Panc1 (cell line): ENCODE data around the gene SYNE1. TPM values are rescaled to one million over a fixed set of nuclear protein-coding genes. Genes with fewer than 3 reads are reported as not detected.

ENCODE experiments used
- ATAC-seq: fragments of 200-7000 bp; cut with Tn5 transposase; 2 replicates; pipeline ENCODE4 v1.9.1; 2020; ENCODE audit warnings: mild to moderate bottlenecking, moderate library complexity
- BruUV-seq: library from RNA; stranded (reverse); fragments of 400-500 nt; replicated peaks from 2 replicates; lab custom pipeline; 2021; lab: Mats Ljungman, UMichigan
- CTCF ChIA-PET: fragments of 300-600 bp; sonication (Branson Sonifier 250); formaldehyde crosslinking; loops from one replicate; lab custom pipeline; 2022; ENCODE audit warnings: antibody characterized with exemption; lab: Charles Lee
- POLR2A ChIA-PET: fragments of 300-600 bp; sonication (Branson Sonifier 250); formaldehyde crosslinking; loops from one replicate; lab custom pipeline; 2022; ENCODE audit warnings: antibody characterized with exemption; lab: Charles Lee
- DNase-seq: peaks from one replicate; pipeline ENCODE4 v3.0.0-alpha.2; 2010; ENCODE audit warnings: low read depth, low spot score
- H3K27ac ChIP-seq: 2 replicates; pipeline ENCODE4 v1.5.1; 2011; ENCODE audit warnings: mild to moderate bottlenecking, low read length, inconsistent platforms
- H3K27me3 ChIP-seq: fragments of 200-500 bp; sonication (Bioruptor generic); 2 replicates; pipeline ENCODE4 v1.6.0; 2014; ENCODE audit warnings: low read length, inconsistent platforms; ENCODE audit not compliant: control insufficient read depth, insufficient read depth
- H3K36me3 ChIP-seq: fragments of 200-500 bp; sonication (Bioruptor generic); 2 replicates; pipeline ENCODE4 v1.5.1; 2014; ENCODE audit warnings: inconsistent platforms, mild to moderate bottlenecking, low read length, moderate library complexity; ENCODE audit not compliant: control insufficient read depth, insufficient read depth
- H3K4me1 ChIP-seq: 2 replicates; pipeline ENCODE4 v1.5.1; 2011; ENCODE audit warnings: inconsistent platforms, mild to moderate bottlenecking, low read length, moderate library complexity; ENCODE audit not compliant: control insufficient read depth, insufficient read depth
- H3K4me3 ChIP-seq, 2 experiments: 2 replicates each; pipeline ENCODE4 v1.5.1; 2011 to 2012; ENCODE audit warnings: low read depth in 2 of 2, low read length in 2 of 2, mild to moderate bottlenecking in 2 of 2, inconsistent platforms in 1 of 2, moderate library complexity in 1 of 2
- H3K9me3 ChIP-seq: fragments of 200-500 bp; sonication (Bioruptor generic); 2 replicates; pipeline ENCODE4 v1.5.1; 2014; ENCODE audit warnings: low read depth, mild to moderate bottlenecking, inconsistent platforms, low read length, moderate library complexity; ENCODE audit not compliant: control insufficient read depth, insufficient read depth
- CTCF ChIP-seq: fragments of 450-650 bp; IDR thresholded peaks from 2 replicates; pipeline ENCODE4 v1.5.1; 2017; ENCODE audit warnings: mild to moderate bottlenecking
- POLR2AphosphoS5 ChIP-seq: IDR thresholded peaks from 2 replicates; pipeline ENCODE4 v1.6.1; 2012; ENCODE audit warnings: mild to moderate bottlenecking, low read depth, low read length, moderate library complexity
- SIN3A ChIP-seq: IDR thresholded peaks from 2 replicates; pipeline ENCODE4 v1.6.1; 2012; ENCODE audit warnings: low read depth, mild to moderate bottlenecking, low read length, moderate library complexity, borderline replicate concordance; ENCODE audit not compliant: insufficient read depth
- TCF7L2 ChIP-seq: IDR thresholded peaks from 2 replicates; pipeline ENCODE4 v1.6.1; 2011; ENCODE audit warnings: mild to moderate bottlenecking, low read depth, low read length, inconsistent platforms
- in situ Hi-C: cut with HindIII; loops from 2 replicates; pipeline ENCODE4 v1.10.0; 2016; ENCODE audit warnings: low sequenced_read_pairs, low pct_unique_long_range_greater_than_20kb
- intact Hi-C: fragments of 100-400 bp; cut with micrococcal nuclease; formaldehyde crosslinking; loops from one replicate; pipeline ENCODE4 v1.10.0; 2022; ENCODE audit not compliant: unreplicated experiment
- total RNA-seq: library from RNA; stranded (reverse); gene quantifications from one replicate; pipeline ENCODE4 v1.2.1, GENCODE V29; 2021; ENCODE audit not compliant: unreplicated experiment
- TF ChIP-seq, protein P1 (sequence below), 2 experiments: IDR thresholded peaks; 2 replicates each; pipeline ENCODE4 v1.6.1; 2011 to 2012; ENCODE audit warnings: low read depth in 2 of 2, control low read depth in 1 of 2, low read length in 1 of 2, mild to moderate bottlenecking in 1 of 2, moderate library complexity in 1 of 2; ENCODE audit not compliant: insufficient read depth in 1 of 2

The SYNE1 gene
- total RNA-seq, 1 experiment from 2014 or later = 3.2 TPM

GRCh38 chr6:152161501-152161900 lies 475.7 kb downstream of the SYNE1 start:
- Histone ChIP-seq H3K27me3 (no peaks in the 10 kb centered on the region), H3K9me3 (no peaks in the 10 kb centered on the region), H3K27ac (no peak overlapping the region), H3K36me3 (no peaks in the 10 kb centered on the region), H3K4me3 (no peak overlapping the region), H3K4me1 (no peaks in the 10 kb centered on the region)
- DNase-seq (no peak), ATAC-seq (peak; percentile 38; the same call in 1 of the 2 replicates)
- no TSS peak for BruUV-seq
- ChIA-PET CTCF (no interaction called here), POLR2A (no interaction called here)
- TF ChIP-seq POLR2AphosphoS5 (no peak), SIN3A (no peak), TCF7L2 (no peak), CTCF (no peak)
- TF ChIP-seq, protein P1, sequence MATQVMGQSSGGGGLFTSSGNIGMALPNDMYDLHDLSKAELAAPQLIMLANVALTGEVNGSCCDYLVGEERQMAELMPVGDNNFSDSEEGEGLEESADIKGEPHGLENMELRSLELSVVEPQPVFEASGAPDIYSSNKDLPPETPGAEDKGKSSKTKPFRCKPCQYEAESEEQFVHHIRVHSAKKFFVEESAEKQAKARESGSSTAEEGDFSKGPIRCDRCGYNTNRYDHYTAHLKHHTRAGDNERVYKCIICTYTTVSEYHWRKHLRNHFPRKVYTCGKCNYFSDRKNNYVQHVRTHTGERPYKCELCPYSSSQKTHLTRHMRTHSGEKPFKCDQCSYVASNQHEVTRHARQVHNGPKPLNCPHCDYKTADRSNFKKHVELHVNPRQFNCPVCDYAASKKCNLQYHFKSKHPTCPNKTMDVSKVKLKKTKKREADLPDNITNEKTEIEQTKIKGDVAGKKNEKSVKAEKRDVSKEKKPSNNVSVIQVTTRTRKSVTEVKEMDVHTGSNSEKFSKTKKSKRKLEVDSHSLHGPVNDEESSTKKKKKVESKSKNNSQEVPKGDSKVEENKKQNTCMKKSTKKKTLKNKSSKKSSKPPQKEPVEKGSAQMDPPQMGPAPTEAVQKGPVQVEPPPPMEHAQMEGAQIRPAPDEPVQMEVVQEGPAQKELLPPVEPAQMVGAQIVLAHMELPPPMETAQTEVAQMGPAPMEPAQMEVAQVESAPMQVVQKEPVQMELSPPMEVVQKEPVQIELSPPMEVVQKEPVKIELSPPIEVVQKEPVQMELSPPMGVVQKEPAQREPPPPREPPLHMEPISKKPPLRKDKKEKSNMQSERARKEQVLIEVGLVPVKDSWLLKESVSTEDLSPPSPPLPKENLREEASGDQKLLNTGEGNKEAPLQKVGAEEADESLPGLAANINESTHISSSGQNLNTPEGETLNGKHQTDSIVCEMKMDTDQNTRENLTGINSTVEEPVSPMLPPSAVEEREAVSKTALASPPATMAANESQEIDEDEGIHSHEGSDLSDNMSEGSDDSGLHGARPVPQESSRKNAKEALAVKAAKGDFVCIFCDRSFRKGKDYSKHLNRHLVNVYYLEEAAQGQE (IDR thresholded peaks at IDR 0.05; ENCODE audit: insufficient read depth in 1 of 2, low read depth in 2 of 2, low read length in 1 of 2) = no peak
- intact Hi-C loops (no loop called here), in situ Hi-C loops (no loop called here)

- no peaks in the 10 kb centered on the region for H3K27me3 ChIP-seq
- TF ChIP-seq CTCF (no peak), SIN3A (no peak), POLR2AphosphoS5 (no peak), TCF7L2 (no peak)
- TF ChIP-seq, protein P1 (IDR thresholded peaks at IDR 0.05; ENCODE audit: insufficient read depth in 1 of 2, low read depth in 2 of 2, low read length in 1 of 2) = no peak
- H3K9me3 ChIP-seq = no peaks in the 10 kb centered on the region
- 0 out of 2 replicates have a peak, but pooled peaks have one; percentile 60 for ATAC-seq
- CTCF ChIA-PET = no interaction called here
- BruUV-seq = no TSS peak
- in situ Hi-C loops (no loop called here), intact Hi-C loops (no loop called here)
- H3K4me1 ChIP-seq = no peaks in the 10 kb centered on the region
- POLR2A ChIA-PET = no interaction called here
- DNase-seq = no peak
- no peaks in the 10 kb centered on the region for H3K36me3 ChIP-seq
- no peak overlapping the region for H3K27ac ChIP-seq
- H3K4me3 ChIP-seq = no peak overlapping the region
Measured at GRCh38 chr6:152160346-152160745, 476.8 kb downstream of the SYNE1 start.
